ENCODE measurements around the gene PCDHB16. TPM values are rescaled to one million over a fixed set of nuclear protein-coding genes. Genes with fewer than 3 reads are reported as not detected.
"Not testable (repeated sequence)": the region's sequence is repeated elsewhere in the genome, so short reads cannot be mapped to it uniquely, and the experiment has no call there.

The PCDHB16 gene
- total RNA-seq, 2 experiments from 2014 or later: not detected

DNA sequence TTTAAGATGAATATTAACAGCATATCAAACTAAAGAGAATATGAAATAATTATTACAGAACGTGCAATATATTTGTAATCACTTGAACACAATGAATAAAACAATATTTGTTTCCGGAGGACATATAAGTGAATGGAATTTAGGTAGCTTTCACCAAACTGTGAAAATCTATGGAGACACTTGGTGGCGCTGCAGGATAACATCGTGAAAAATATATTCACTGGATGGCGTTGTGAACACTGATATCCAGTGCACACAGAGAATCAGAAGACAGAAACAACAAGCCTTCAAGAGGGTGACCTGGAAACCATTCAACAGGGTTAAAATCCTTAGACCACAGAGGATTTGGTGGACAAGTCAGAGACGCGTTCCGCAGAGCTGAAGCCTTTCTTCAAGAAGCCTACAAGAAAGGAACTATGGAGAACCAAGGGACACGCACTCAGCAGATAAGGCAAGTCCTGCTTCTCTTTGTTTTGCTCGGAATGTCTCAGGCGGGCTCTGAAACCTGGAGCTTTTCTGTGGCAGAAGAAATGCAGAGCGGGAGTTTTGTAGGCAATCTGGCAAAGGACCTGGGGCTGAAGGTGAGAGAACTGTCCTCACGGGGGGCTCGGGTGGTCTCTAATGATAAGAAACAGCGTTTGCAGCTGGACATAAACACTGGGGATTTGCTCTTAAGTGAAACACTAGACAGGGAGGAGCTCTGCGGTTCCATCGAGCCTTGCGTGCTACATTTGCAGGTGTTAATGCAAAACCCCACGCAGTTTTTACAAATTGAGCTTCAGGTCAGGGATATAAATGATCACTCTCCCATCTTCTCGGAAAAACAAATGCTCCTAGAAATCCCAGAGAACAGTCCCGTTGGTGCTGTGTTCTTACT is 17.4 kb downstream of the PCDHB16 start, which contains the start of gene PCDHB11:
Gene PCDHB11 (plus strand): TSS at position 269 of the 877 bp plus-strand sequence. CDS start 148 bp downstream, at position 417.
- H3K4me1 ChIP-seq (ENCODE audit: insufficient read depth, low read length, poor library complexity, severe bottlenecking): no peaks in the 10 kb centered on the region
- ChIA-PET CTCF (ENCODE audit: unreplicated experiment) (no interaction called here), POLR2A (interaction anchor here (0.5 to 0.7 kb wide), 2 partner anchors 1319 to 1906 kb away, joined by 3 to 4 read pairs; no protein-coding TSS in a partner anchor)
- no peak within 1 kb of the TSS for H3K27ac ChIP-seq (ENCODE audit: low read depth, low read length, poor library complexity, severe bottlenecking)
- TF ChIP-seq, protein P1, sequence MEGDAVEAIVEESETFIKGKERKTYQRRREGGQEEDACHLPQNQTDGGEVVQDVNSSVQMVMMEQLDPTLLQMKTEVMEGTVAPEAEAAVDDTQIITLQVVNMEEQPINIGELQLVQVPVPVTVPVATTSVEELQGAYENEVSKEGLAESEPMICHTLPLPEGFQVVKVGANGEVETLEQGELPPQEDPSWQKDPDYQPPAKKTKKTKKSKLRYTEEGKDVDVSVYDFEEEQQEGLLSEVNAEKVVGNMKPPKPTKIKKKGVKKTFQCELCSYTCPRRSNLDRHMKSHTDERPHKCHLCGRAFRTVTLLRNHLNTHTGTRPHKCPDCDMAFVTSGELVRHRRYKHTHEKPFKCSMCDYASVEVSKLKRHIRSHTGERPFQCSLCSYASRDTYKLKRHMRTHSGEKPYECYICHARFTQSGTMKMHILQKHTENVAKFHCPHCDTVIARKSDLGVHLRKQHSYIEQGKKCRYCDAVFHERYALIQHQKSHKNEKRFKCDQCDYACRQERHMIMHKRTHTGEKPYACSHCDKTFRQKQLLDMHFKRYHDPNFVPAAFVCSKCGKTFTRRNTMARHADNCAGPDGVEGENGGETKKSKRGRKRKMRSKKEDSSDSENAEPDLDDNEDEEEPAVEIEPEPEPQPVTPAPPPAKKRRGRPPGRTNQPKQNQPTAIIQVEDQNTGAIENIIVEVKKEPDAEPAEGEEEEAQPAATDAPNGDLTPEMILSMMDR (conservative IDR thresholded peaks at IDR 0.05; ENCODE audit: low read length): peak; percentile 75
- TF ChIP-seq EZH2phosphoT487 (IDR thresholded peaks at IDR 0.05; ENCODE audit: borderline replicate concordance, low read depth, low read length): no peak
- no peaks in the 10 kb centered on the region for H3K9me2 ChIP-seq (ENCODE audit: insufficient read depth, low read length)
- H3K36me3 ChIP-seq (ENCODE audit: insufficient read depth, low read length): no peaks in the 10 kb centered on the region
- peak; percentile 18 for DNase-seq (ENCODE audit: low spot score)
- no peak within 1 kb of the TSS for H3K4me2 ChIP-seq (ENCODE audit: low read length)
- no peaks in the 10 kb centered on the region for H4K20me1 ChIP-seq (ENCODE audit: insufficient read depth, low read length)
- no peak within 1 kb of the TSS for H3K4me3 ChIP-seq (ENCODE audit: low read depth, low read length, poor library complexity, severe bottlenecking)
- intact Hi-C loops (cut with micrococcal nuclease; ENCODE audit: unreplicated experiment): loop anchor here (10.0 kb wide), 1 partner anchor 155 kb away; the partner anchor contains the start of genes PCDHGA4, PCDHGB1 and PCDHGB2
- peaks cover 9% of the 10 kb centered on the region for H3K9me3 ChIP-seq (ENCODE audit: low read length)
- no peak within 1 kb of the TSS for H2AFZ ChIP-seq (ENCODE audit: low read length)
- BruUV-seq (replicated peaks): no TSS peak
- H3K79me2 ChIP-seq (ENCODE audit: insufficient read depth, low read depth, low read length): no peaks in the 10 kb centered on the region

DNA sequence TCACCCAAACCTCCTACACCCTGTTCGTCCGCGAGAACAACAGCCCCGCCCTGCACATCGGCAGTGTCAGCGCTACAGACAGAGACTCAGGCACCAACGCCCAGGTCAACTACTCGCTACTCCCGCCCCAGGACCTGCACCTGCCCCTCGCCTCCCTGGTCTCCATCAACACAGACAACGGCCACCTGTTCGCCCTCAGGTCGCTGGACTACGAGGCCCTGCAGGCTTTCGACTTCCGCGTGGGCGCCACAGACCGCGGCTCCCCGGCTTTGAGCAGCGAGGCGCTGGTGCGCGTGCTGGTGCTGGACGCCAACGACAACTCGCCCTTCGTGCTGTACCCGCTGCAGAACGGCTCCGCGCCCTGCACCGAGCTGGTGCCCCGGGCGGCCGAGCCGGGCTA is 18.9 kb downstream of the PCDHB16 start:
- H3K9me3 ChIP-seq (ENCODE audit: low read length); H3K4me3 ChIP-seq (ENCODE audit: low read depth, low read length, poor library complexity, severe bottlenecking); H4K20me1 ChIP-seq (ENCODE audit: insufficient read depth, low read length); H2AFZ ChIP-seq (ENCODE audit: low read length); H3K79me2 ChIP-seq (ENCODE audit: insufficient read depth, low read depth, low read length); DNase-seq (ENCODE audit: low spot score); CTCF ChIA-PET (ENCODE audit: unreplicated experiment); BruUV-seq (replicated peaks); H3K36me3 ChIP-seq (ENCODE audit: insufficient read depth, low read length); H3K4me2 ChIP-seq (ENCODE audit: low read length); H3K4me1 ChIP-seq (ENCODE audit: insufficient read depth, low read length, poor library complexity, severe bottlenecking); H3K27ac ChIP-seq (ENCODE audit: low read depth, low read length, poor library complexity, severe bottlenecking); intact Hi-C loops (cut with micrococcal nuclease; ENCODE audit: unreplicated experiment); H3K9me2 ChIP-seq (ENCODE audit: insufficient read depth, low read length); POLR2A ChIA-PET: not testable (repeated sequence)

DNA sequence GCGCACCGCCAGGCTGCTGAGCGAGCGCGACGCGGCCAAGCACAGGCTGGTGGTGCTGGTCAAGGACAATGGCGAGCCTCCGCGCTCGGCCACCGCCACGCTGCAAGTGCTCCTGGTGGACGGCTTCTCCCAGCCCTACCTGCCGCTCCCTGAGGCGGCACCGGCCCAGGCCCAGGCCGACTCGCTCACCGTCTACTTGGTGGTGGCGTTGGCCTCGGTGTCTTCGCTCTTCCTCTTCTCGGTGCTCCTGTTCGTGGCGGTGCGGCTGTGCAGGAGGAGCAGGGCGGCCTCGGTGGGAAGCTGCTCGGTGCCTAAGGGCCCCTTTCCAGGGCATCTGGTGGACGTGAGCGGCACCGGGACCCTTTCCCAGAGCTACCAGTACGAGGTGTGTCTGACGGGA is 19.5 kb downstream of the PCDHB16 start:
- H3K27ac ChIP-seq (ENCODE audit: low read depth, low read length, poor library complexity, severe bottlenecking); CTCF ChIA-PET (ENCODE audit: unreplicated experiment); H3K79me2 ChIP-seq (ENCODE audit: insufficient read depth, low read depth, low read length); H3K9me3 ChIP-seq (ENCODE audit: low read length); H3K9me2 ChIP-seq (ENCODE audit: insufficient read depth, low read length); intact Hi-C loops (cut with micrococcal nuclease; ENCODE audit: unreplicated experiment); H3K36me3 ChIP-seq (ENCODE audit: insufficient read depth, low read length); DNase-seq (ENCODE audit: low spot score); H3K4me2 ChIP-seq (ENCODE audit: low read length); H3K4me1 ChIP-seq (ENCODE audit: insufficient read depth, low read length, poor library complexity, severe bottlenecking); H4K20me1 ChIP-seq (ENCODE audit: insufficient read depth, low read length); BruUV-seq (replicated peaks); H3K4me3 ChIP-seq (ENCODE audit: low read depth, low read length, poor library complexity, severe bottlenecking); H2AFZ ChIP-seq (ENCODE audit: low read length): not testable (repeated sequence)
- POLR2A ChIA-PET: interaction anchor here (0.7 kb wide), 4 partner anchors 17 to 1570 kb away, joined by 3 to 4 read pairs (median 4); no protein-coding TSS in a partner anchor
